ENCODE measurements around the gene CHI3L1. TPM values are rescaled to one million over a fixed set of nuclear protein-coding genes. Genes with fewer than 3 reads are reported as not detected.

CHI3L1 gene
- total RNA-seq, 1 experiment from 2014 or later: not detected

- H2BK12ac ChIP-seq (ENCODE audit: insufficient read length, low read depth, low read length): no peak overlapping the region
- DNase-seq: no peak
- Mint-ChIP-seq H3K4me1 (peaks cover 11 to 14% of the 10 kb centered on the region in 2 experiments), H3K36me3 (ENCODE audit: insufficient read depth in 1 of 3, low read depth in 3 of 3) (no peaks in the 10 kb centered on the region), H3K9me3 (no peaks in the 10 kb centered on the region), H3K27ac (no peak overlapping the region), H3K4me3 (no peak overlapping the region; a peak in 1 of 5 replicates), H3K27me3 (ENCODE audit: low read depth) (peaks cover 7% of the 10 kb centered on the region)
- H3K27me3 ChIP-seq (ENCODE audit: insufficient read depth, low read length): no peaks in the 10 kb centered on the region
- no peak overlapping the region for H2BK20ac ChIP-seq (ENCODE audit: low read depth, low read length, poor library complexity, severe bottlenecking)
- no peak overlapping the region for H3K27ac ChIP-seq (ENCODE audit: insufficient read length, low read depth, low read length)
- no peak overlapping the region for H3K56ac ChIP-seq (ENCODE audit: insufficient read length, low read depth, low read length)
- H3T11ph ChIP-seq (ENCODE audit: low read length): no peak overlapping the region
- no peak overlapping the region for H3K14ac ChIP-seq (ENCODE audit: insufficient read depth, low read length)
- no peak overlapping the region for H4K91ac ChIP-seq (ENCODE audit: insufficient read length, low read depth, low read length)
- no peak overlapping the region for H3K4ac ChIP-seq (ENCODE audit: low read depth, low read length)
- H3K9me3 ChIP-seq (ENCODE audit: control insufficient read depth, low read depth, low read length): no peaks in the 10 kb centered on the region
- no peak overlapping the region for H2BK15ac ChIP-seq (ENCODE audit: low read depth, low read length)
- H4K5ac ChIP-seq (ENCODE audit: insufficient read length, low read depth, low read length): no peak overlapping the region
- H2AK5ac ChIP-seq (ENCODE audit: insufficient read length, low read length): no peak overlapping the region
- no peaks in the 10 kb centered on the region for H3K4me1 ChIP-seq (ENCODE audit: insufficient read depth, low read length)
- H3K23ac ChIP-seq (ENCODE audit: insufficient read length, low read depth, low read length): no peak overlapping the region
- H2BK120ac ChIP-seq (ENCODE audit: low read depth, low read length, poor library complexity, severe bottlenecking): no peak overlapping the region
- no peak overlapping the region for H3K9ac ChIP-seq (ENCODE audit: extremely low read depth, insufficient read length, low read length)
- no peaks in the 10 kb centered on the region for H3K23me2 ChIP-seq (ENCODE audit: insufficient read length, low read depth, low read length, poor library complexity, severe bottlenecking)
- H4K20me1 ChIP-seq (ENCODE audit: control insufficient read depth, insufficient read depth, insufficient read length): no peaks in the 10 kb centered on the region
- no CpG with 5 or more reads among the region's 9 CpGs for WGBS (ENCODE audit: extremely low coverage, insufficient read length, low lambda C conversion rate)
- H3K18ac ChIP-seq (ENCODE audit: insufficient read length, low read depth, low read length): no peak overlapping the region
- H3K79me1 ChIP-seq (ENCODE audit: insufficient read depth, low read depth, low read length, poor library complexity, severe bottlenecking): no peaks in the 10 kb centered on the region
- no peak overlapping the region for H3K4me2 ChIP-seq (ENCODE audit: insufficient read depth, insufficient read length, low read length)
- no peak overlapping the region for H4K8ac ChIP-seq (replicated peaks; ENCODE audit: insufficient read length, low read depth, low read length)
- H3K79me2 ChIP-seq (ENCODE audit: insufficient read depth, low read length): no peaks in the 10 kb centered on the region
- TF ChIP-seq, protein P1, sequence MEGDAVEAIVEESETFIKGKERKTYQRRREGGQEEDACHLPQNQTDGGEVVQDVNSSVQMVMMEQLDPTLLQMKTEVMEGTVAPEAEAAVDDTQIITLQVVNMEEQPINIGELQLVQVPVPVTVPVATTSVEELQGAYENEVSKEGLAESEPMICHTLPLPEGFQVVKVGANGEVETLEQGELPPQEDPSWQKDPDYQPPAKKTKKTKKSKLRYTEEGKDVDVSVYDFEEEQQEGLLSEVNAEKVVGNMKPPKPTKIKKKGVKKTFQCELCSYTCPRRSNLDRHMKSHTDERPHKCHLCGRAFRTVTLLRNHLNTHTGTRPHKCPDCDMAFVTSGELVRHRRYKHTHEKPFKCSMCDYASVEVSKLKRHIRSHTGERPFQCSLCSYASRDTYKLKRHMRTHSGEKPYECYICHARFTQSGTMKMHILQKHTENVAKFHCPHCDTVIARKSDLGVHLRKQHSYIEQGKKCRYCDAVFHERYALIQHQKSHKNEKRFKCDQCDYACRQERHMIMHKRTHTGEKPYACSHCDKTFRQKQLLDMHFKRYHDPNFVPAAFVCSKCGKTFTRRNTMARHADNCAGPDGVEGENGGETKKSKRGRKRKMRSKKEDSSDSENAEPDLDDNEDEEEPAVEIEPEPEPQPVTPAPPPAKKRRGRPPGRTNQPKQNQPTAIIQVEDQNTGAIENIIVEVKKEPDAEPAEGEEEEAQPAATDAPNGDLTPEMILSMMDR (conservative IDR thresholded peaks at IDR 0.05): no peak
- no peak overlapping the region for H2AFZ ChIP-seq (ENCODE audit: low read length)
- no peak overlapping the region for H2BK5ac ChIP-seq (ENCODE audit: insufficient read length, low read length)
Observed at GRCh38 chr1:203168991-203169390, 17.5 kb downstream of the CHI3L1 start.
